WTC11 (cell line): ENCODE results near the gene GALNT13. TPM values are rescaled to one million over a fixed set of nuclear protein-coding genes. Genes with fewer than 3 reads are reported as not detected.

ENCODE experiments used
- ATAC-seq: fragments of 200-7000 bp; cut with Tn5 transposase; 2 replicates; pipeline ENCODE4 v1.10.0; 2021; ENCODE audit warnings: mild to moderate bottlenecking, moderate library complexity
- CTCF ChIA-PET: fragments of 300-600 bp; sonication (Branson Sonifier 250); formaldehyde crosslinking; loops from one replicate; lab custom pipeline; 2021; ENCODE audit warnings: antibody characterized with exemption; lab: Charles Lee
- POLR2A ChIA-PET: fragments of 350-600 bp; sonication (Branson Sonifier 250); formaldehyde crosslinking; loops from one replicate; lab custom pipeline; 2021; ENCODE audit warnings: antibody characterized with exemption; lab: Charles Lee
- DNase-seq: peaks from one replicate; pipeline ENCODE4 v3.0.0; 2021; ENCODE audit warnings: low spot score
- H3K27ac Mint-ChIP-seq: 2 replicates; pipeline ENCODE4 v1.8.0; 2021; ENCODE audit warnings: mixed read lengths
- H3K27me3 Mint-ChIP-seq: 2 replicates; pipeline ENCODE4 v1.8.0; 2021; ENCODE audit warnings: low read depth, mild to moderate bottlenecking, moderate library complexity, mixed read lengths
- H3K36me3 Mint-ChIP-seq: 2 replicates; pipeline ENCODE4 v1.8.0; 2021; ENCODE audit warnings: mixed read lengths
- H3K4me1 Mint-ChIP-seq: 2 replicates; pipeline ENCODE4 v1.8.0; 2022; ENCODE audit warnings: mixed read lengths
- H3K4me3 Mint-ChIP-seq: 2 replicates; pipeline ENCODE4 v1.8.0; 2021; ENCODE audit warnings: mild to moderate bottlenecking, moderate library complexity, mixed read lengths
- H3K9me3 Mint-ChIP-seq: 2 replicates; pipeline ENCODE4 v1.8.0; 2021; ENCODE audit warnings: mixed read lengths
- ELF4 ChIP-seq: sonication (generic); formaldehyde crosslinking; IDR thresholded peaks from 2 replicates; pipeline ENCODE4 v1.8.1; 2022; ENCODE audit warnings: low read depth, mild to moderate bottlenecking, moderate library complexity, missing genetic modification reagents
- ESRRA ChIP-seq: sonication (generic); formaldehyde crosslinking; IDR thresholded peaks from 2 replicates; pipeline ENCODE4 v1.8.1; 2022; ENCODE audit warnings: mild to moderate bottlenecking, missing genetic modification reagents, borderline replicate concordance
- GTF2I ChIP-seq: fragments of 250-450 bp; sonication (Bioruptor Pico); conservative IDR thresholded peaks from 2 replicates; pipeline ENCODE4 v1.4.0; 2021; ENCODE audit warnings: mild to moderate bottlenecking
- HMGA2 ChIP-seq: fragments of 250-450 bp; sonication (Bioruptor Pico); IDR thresholded peaks from 2 replicates; pipeline ENCODE4 v1.4.0; 2021; ENCODE audit warnings: mild to moderate bottlenecking, moderate library complexity
- MXD4 ChIP-seq: fragments of 250-450 bp; sonication (Bioruptor Pico); IDR thresholded peaks from 2 replicates; pipeline ENCODE4 v1.8.0; 2021; ENCODE audit warnings: mild to moderate bottlenecking, moderate library complexity, borderline replicate concordance
- MYBL2 ChIP-seq: sonication (generic); formaldehyde crosslinking; IDR thresholded peaks from 2 replicates; pipeline ENCODE4 v1.8.1; 2023; ENCODE audit warnings: mild to moderate bottlenecking, moderate library complexity, missing genetic modification reagents
- NFATC4 ChIP-seq: fragments of 250-450 bp; sonication (Bioruptor Pico); IDR thresholded peaks from 2 replicates; pipeline ENCODE4 v1.9.0; 2021; ENCODE audit warnings: mild to moderate bottlenecking
- ZNF219 ChIP-seq: sonication (generic); formaldehyde crosslinking; IDR thresholded peaks from 2 replicates; pipeline ENCODE4 v1.8.0; 2023; ENCODE audit warnings: missing genetic modification reagents, mild to moderate bottlenecking, borderline replicate concordance
- total RNA-seq: library from RNA; stranded (reverse); gene quantifications from 3 replicates; pipeline ENCODE4 v1.2.3, GENCODE V29; 2021
- TF ChIP-seq, protein P1 (sequence below): sonication (generic); formaldehyde crosslinking; IDR thresholded peaks from 2 replicates; pipeline ENCODE4 v1.8.1; 2022; ENCODE audit warnings: low read depth, missing genetic modification reagents, borderline replicate concordance
- TF ChIP-seq, protein P2 (sequence below): fragments of 200-600 bp; IDR thresholded peaks from 2 replicates; pipeline ENCODE4 v1.8.0; 2022; ENCODE audit warnings: antibody characterized with exemption
- TF ChIP-seq, protein P3 (sequence below): fragments of 250-450 bp; sonication (Bioruptor Pico); IDR thresholded peaks from 2 replicates; pipeline ENCODE4 v1.9.0; 2021; ENCODE audit warnings: moderate library complexity, mild to moderate bottlenecking, inconsistent platforms, borderline replicate concordance
- TF ChIP-seq, protein P4 (sequence below): sonication (generic); formaldehyde crosslinking; IDR thresholded peaks from 2 replicates; pipeline ENCODE4 v1.8.1; 2023; ENCODE audit warnings: mild to moderate bottlenecking, missing genetic modification reagents, borderline replicate concordance
- TF ChIP-seq, protein P5 (sequence below): sonication (generic); formaldehyde crosslinking; conservative IDR thresholded peaks from 2 replicates; pipeline ENCODE4 v1.8.1; 2023; ENCODE audit warnings: mild to moderate bottlenecking, low read depth, missing genetic modification reagents, moderate library complexity
- TF ChIP-seq, protein P6 (sequence below): sonication (generic); formaldehyde crosslinking; IDR thresholded peaks from 2 replicates; pipeline ENCODE4 v1.8.0; 2022; ENCODE audit warnings: mild to moderate bottlenecking, missing genetic modification reagents
- TF ChIP-seq, protein P7 (sequence below): sonication (generic); formaldehyde crosslinking; IDR thresholded peaks from 2 replicates; pipeline ENCODE4 v1.8.0; 2023; ENCODE audit warnings: mild to moderate bottlenecking, missing genetic modification reagents

Gene GALNT13
- total RNA-seq, 1 experiment from 2014 or later, result 9.9 TPM

DNA sequence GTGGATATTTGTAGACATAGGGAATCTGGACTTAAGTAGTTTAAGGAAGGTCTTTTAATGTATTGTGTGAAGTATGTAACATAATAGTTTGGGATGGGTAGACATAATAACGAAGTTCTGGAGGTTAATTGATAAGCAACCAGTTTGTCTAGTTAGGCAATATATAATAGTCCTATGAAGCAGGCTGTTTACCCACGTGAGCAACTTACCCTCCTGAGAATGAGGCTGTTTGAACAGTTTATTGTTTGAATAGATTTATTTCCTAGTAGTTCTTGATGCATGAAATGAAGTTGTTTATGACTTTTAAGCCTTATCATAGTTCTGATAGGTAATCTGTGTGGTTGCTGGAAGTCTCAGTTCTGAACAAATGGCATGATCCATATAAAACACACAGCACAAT lies 361.5 kb downstream of the GALNT13 start:
- Mint-ChIP-seq H3K27me3 (no peaks in the 10 kb centered on the region), H3K27ac (no peak overlapping the region), H3K4me1 (no peaks in the 10 kb centered on the region), H3K9me3 (no peaks in the 10 kb centered on the region), H3K4me3 (no peak overlapping the region), H3K36me3 (no peaks in the 10 kb centered on the region)
- POLR2A ChIA-PET, result no interaction called here
- TF ChIP-seq, protein P1, sequence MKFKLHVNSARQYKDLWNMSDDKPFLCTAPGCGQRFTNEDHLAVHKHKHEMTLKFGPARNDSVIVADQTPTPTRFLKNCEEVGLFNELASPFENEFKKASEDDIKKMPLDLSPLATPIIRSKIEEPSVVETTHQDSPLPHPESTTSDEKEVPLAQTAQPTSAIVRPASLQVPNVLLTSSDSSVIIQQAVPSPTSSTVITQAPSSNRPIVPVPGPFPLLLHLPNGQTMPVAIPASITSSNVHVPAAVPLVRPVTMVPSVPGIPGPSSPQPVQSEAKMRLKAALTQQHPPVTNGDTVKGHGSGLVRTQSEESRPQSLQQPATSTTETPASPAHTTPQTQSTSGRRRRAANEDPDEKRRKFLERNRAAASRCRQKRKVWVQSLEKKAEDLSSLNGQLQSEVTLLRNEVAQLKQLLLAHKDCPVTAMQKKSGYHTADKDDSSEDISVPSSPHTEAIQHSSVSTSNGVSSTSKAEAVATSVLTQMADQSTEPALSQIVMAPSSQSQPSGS (CRISPR knock-in tag), result no peak
- no peak for TF ChIP-seq MXD4 (CRISPR knock-in tag)
- TF ChIP-seq, protein P2, sequence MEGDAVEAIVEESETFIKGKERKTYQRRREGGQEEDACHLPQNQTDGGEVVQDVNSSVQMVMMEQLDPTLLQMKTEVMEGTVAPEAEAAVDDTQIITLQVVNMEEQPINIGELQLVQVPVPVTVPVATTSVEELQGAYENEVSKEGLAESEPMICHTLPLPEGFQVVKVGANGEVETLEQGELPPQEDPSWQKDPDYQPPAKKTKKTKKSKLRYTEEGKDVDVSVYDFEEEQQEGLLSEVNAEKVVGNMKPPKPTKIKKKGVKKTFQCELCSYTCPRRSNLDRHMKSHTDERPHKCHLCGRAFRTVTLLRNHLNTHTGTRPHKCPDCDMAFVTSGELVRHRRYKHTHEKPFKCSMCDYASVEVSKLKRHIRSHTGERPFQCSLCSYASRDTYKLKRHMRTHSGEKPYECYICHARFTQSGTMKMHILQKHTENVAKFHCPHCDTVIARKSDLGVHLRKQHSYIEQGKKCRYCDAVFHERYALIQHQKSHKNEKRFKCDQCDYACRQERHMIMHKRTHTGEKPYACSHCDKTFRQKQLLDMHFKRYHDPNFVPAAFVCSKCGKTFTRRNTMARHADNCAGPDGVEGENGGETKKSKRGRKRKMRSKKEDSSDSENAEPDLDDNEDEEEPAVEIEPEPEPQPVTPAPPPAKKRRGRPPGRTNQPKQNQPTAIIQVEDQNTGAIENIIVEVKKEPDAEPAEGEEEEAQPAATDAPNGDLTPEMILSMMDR, result no peak
- TF ChIP-seq, protein P3, sequence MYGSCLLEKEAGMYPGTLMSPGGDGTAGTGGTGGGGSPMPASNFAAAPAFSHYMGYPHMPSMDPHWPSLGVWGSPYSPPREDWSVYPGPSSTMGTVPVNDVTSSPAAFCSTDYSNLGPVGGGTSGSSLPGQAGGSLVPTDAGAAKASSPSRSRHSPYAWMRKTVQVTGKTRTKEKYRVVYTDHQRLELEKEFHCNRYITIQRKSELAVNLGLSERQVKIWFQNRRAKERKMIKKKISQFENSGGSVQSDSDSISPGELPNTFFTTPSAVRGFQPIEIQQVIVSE (CRISPR knock-in tag), result no peak
- TF ChIP-seq, protein P4, sequence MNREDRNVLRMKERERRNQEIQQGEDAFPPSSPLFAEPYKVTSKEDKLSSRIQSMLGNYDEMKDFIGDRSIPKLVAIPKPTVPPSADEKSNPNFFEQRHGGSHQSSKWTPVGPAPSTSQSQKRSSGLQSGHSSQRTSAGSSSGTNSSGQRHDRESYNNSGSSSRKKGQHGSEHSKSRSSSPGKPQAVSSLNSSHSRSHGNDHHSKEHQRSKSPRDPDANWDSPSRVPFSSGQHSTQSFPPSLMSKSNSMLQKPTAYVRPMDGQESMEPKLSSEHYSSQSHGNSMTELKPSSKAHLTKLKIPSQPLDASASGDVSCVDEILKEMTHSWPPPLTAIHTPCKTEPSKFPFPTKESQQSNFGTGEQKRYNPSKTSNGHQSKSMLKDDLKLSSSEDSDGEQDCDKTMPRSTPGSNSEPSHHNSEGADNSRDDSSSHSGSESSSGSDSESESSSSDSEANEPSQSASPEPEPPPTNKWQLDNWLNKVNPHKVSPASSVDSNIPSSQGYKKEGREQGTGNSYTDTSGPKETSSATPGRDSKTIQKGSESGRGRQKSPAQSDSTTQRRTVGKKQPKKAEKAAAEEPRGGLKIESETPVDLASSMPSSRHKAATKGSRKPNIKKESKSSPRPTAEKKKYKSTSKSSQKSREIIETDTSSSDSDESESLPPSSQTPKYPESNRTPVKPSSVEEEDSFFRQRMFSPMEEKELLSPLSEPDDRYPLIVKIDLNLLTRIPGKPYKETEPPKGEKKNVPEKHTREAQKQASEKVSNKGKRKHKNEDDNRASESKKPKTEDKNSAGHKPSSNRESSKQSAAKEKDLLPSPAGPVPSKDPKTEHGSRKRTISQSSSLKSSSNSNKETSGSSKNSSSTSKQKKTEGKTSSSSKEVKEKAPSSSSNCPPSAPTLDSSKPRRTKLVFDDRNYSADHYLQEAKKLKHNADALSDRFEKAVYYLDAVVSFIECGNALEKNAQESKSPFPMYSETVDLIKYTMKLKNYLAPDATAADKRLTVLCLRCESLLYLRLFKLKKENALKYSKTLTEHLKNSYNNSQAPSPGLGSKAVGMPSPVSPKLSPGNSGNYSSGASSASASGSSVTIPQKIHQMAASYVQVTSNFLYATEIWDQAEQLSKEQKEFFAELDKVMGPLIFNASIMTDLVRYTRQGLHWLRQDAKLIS (CRISPR knock-in tag), result no peak
- TF ChIP-seq GTF2I (CRISPR knock-in tag), result no peak
- TF ChIP-seq, protein P5, sequence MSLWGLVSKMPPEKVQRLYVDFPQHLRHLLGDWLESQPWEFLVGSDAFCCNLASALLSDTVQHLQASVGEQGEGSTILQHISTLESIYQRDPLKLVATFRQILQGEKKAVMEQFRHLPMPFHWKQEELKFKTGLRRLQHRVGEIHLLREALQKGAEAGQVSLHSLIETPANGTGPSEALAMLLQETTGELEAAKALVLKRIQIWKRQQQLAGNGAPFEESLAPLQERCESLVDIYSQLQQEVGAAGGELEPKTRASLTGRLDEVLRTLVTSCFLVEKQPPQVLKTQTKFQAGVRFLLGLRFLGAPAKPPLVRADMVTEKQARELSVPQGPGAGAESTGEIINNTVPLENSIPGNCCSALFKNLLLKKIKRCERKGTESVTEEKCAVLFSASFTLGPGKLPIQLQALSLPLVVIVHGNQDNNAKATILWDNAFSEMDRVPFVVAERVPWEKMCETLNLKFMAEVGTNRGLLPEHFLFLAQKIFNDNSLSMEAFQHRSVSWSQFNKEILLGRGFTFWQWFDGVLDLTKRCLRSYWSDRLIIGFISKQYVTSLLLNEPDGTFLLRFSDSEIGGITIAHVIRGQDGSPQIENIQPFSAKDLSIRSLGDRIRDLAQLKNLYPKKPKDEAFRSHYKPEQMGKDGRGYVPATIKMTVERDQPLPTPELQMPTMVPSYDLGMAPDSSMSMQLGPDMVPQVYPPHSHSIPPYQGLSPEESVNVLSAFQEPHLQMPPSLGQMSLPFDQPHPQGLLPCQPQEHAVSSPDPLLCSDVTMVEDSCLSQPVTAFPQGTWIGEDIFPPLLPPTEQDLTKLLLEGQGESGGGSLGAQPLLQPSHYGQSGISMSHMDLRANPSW (CRISPR knock-in tag), result no peak
- TF ChIP-seq HMGA2 (CRISPR knock-in tag), result no peak
- no peak for TF ChIP-seq NFATC4 (CRISPR knock-in tag)
- TF ChIP-seq, protein P6, sequence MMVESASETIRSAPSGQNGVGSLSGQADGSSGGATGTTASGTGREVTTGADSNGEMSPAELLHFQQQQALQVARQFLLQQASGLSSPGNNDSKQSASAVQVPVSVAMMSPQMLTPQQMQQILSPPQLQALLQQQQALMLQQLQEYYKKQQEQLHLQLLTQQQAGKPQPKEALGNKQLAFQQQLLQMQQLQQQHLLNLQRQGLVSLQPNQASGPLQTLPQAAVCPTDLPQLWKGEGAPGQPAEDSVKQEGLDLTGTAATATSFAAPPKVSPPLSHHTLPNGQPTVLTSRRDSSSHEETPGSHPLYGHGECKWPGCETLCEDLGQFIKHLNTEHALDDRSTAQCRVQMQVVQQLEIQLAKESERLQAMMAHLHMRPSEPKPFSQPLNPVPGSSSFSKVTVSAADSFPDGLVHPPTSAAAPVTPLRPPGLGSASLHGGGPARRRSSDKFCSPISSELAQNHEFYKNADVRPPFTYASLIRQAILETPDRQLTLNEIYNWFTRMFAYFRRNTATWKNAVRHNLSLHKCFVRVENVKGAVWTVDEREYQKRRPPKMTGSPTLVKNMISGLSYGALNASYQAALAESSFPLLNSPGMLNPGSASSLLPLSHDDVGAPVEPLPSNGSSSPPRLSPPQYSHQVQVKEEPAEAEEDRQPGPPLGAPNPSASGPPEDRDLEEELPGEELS (CRISPR knock-in tag), result no peak
- TF ChIP-seq, protein P7, sequence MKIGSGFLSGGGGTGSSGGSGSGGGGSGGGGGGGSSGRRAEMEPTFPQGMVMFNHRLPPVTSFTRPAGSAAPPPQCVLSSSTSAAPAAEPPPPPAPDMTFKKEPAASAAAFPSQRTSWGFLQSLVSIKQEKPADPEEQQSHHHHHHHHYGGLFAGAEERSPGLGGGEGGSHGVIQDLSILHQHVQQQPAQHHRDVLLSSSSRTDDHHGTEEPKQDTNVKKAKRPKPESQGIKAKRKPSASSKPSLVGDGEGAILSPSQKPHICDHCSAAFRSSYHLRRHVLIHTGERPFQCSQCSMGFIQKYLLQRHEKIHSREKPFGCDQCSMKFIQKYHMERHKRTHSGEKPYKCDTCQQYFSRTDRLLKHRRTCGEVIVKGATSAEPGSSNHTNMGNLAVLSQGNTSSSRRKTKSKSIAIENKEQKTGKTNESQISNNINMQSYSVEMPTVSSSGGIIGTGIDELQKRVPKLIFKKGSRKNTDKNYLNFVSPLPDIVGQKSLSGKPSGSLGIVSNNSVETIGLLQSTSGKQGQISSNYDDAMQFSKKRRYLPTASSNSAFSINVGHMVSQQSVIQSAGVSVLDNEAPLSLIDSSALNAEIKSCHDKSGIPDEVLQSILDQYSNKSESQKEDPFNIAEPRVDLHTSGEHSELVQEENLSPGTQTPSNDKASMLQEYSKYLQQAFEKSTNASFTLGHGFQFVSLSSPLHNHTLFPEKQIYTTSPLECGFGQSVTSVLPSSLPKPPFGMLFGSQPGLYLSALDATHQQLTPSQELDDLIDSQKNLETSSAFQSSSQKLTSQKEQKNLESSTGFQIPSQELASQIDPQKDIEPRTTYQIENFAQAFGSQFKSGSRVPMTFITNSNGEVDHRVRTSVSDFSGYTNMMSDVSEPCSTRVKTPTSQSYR (CRISPR knock-in tag), result no peak
- no peak for TF ChIP-seq MYBL2 (CRISPR knock-in tag)
- no peak for TF ChIP-seq ESRRA (CRISPR knock-in tag)
- no peak for TF ChIP-seq ZNF219
- no peak for TF ChIP-seq ELF4
- DNase-seq (no peak), ATAC-seq (no peak)
- CTCF ChIA-PET, result no interaction called here
